GM18907 (cell line): ENCODE measurements around the gene LYZL4.

Experiments used
- ATAC-seq: cut with Tn5 transposase; IDR thresholded peaks from one replicate; pipeline ENCODE4 v1.9.1; 2021; ENCODE audit warnings: mild to moderate bottlenecking, moderate library complexity; ENCODE audit not compliant: unreplicated experiment

Gene LYZL4

GRCh38 chr3:42428830-42429229 is 18.4 kb upstream of the LYZL4 start:
- ATAC-seq, result no peak

- ATAC-seq, result no peak
These were observed 15.5 kb upstream of the LYZL4 start for GRCh38 chr3:42425736-42426407.

- ATAC-seq, result no peak
These were observed 14.5 kb upstream of the LYZL4 start for GRCh38 chr3:42424911-42425310.

- no peak for ATAC-seq
These were observed 11.7 kb upstream of the LYZL4 start for GRCh38 chr3:42421818-42422796.

- ATAC-seq, result no peak
These were observed 9.2 kb upstream of the LYZL4 start for GRCh38 chr3:42419563-42419962.

- no peak for ATAC-seq
These were observed 2.2 kb upstream of the LYZL4 start for GRCh38 chr3:42412526-42413155.

- ATAC-seq, result no peak
These were observed 1.0 kb upstream of the LYZL4 start for GRCh38 chr3:42411429-42411828.

- ATAC-seq, result no peak
These were observed 2.3 kb downstream of the LYZL4 start for GRCh38 chr3:42408156-42408555.

- no peak for ATAC-seq
These were observed 3.5 kb downstream of the LYZL4 start for GRCh38 chr3:42406727-42407450.

- no peak for ATAC-seq
These were observed 4.6 kb downstream of the LYZL4 start for GRCh38 chr3:42405857-42406256.

- no peak for ATAC-seq
These were observed 6.7 kb downstream of the LYZL4 start for GRCh38 chr3:42403737-42404136.

GRCh38 chr3:42402394-42403096 is 7.9 kb downstream of the LYZL4 start:
- ATAC-seq, result no peak

GRCh38 chr3:42398080-42398479 is 12.3 kb downstream of the LYZL4 start:
- ATAC-seq, result no peak

GRCh38 chr3:42397644-42398043 is 12.8 kb downstream of the LYZL4 start:
- no peak for ATAC-seq

GRCh38 chr3:42394579-42395288 is 15.7 kb downstream of the LYZL4 start:
- no peak for ATAC-seq

GRCh38 chr3:42387802-42388651 is 22.4 kb downstream of the LYZL4 start:
- ATAC-seq, result no peak

GRCh38 chr3:42381551-42382082 is 28.8 kb downstream of the LYZL4 start:
- no peak for ATAC-seq

- no peak for ATAC-seq
These were observed 32.7 kb downstream of the LYZL4 start for GRCh38 chr3:42377681-42378080.
